ENCODE results near the gene SLC35D2.
"Not testable (repeated sequence)": the region's sequence is repeated elsewhere in the genome, so short reads cannot be mapped to it uniquely, and the experiment has no call there.

Gene SLC35D2

DNA sequence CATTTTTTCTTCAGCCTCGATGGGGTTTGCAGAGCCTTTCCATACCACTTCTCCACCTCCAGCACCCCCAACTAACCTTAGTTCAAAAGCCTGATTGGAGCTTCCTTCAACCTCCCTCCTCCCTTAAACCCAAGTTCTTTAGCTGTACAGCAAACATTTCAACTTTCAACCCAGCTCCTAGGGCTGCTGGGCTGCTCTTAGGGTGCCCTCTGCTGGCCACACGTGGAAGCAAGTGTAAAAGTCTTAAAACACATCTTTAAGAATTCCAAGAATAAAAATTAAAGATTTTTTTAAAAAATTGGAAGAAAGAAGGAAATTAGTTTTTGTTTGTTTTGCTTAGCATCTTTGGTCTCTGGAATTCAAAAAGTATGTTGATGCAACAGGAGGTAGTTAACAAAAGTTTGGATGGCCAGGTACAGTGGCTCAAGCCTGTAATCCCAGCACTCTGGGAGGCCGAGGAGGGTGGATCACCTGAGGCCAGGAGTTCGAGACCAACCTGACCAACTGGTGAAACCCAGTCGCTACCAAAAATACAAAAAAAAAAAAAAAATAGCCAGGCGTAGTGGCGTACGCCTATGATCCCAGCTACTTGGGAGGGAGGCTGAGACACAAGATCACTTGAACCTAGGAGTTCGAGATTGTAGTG, 66.1 kb downstream of the SLC35D2 start:
- peak in 2 of 3 experiments; percentile 21 to 41 for DNase-seq (ENCODE audit: low read depth in 3 of 3)

DNA sequence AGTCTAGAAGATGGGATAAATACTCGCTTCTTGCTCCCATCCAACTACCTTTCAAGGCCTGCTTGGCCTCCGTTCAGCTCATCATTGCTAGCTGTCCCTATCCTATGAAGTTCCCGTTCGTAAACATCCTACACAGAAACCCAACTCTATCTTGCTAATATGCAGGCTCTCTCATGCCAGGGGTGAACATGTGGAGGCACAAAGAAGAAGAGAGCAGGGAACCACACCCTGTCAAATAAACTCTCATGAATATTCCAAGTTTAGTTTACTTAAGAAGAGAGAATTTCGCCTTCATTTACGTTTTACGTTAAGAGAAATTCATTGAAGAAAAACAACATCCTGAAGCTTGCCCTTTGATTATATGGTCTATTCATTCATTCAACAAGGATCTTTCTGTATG, 73.7 kb downstream of the SLC35D2 start:
- no peak for DNase-seq (ENCODE audit: low read depth in 3 of 3)

GRCh38 chr9:96306958-96307357, 76.6 kb downstream of the SLC35D2 start:
- not testable (repeated sequence) for DNase-seq (ENCODE audit: low read depth in 3 of 3)

DNA sequence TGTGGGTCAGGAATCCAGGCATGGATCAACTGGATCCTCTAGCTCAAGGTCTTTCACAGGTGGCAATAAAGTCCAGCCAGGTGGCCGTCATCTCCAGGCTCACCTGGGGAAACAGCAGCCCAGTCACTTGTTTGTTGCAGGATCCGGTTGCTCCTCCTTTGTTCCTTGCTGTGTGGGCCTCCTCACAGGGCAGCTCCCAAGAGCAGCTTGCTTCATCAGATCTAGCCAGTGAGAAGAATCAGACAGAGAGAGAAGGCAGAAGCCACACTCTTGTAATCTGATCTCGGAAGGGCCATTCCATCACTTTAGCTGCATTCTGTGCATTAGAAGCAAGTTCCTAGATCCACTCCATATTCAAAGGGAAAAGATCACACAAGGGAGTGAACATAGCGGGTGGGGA, 78.3 kb downstream of the SLC35D2 start:
- no peak for DNase-seq (ENCODE audit: low read depth in 3 of 3)

DNA sequence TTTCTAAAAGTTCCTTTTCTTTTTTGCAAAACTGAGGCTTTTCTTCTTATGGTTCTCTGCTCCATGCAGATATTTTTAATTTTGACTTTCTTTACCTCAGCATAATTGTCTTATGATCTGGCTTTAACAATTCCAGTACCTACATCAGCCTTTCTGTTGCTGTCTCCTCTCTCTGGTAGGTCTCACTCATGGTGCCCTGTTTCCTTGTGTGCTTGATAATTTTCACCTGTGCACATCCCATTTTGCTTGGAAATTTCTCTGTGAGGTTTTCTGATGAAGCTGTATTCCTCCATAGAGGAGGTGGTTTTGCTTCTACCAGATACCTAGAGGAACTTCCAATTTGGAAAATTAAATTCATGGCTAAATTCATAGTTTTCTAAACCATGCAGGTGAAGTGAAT, 79.3 kb downstream of the SLC35D2 start:
- no peak for DNase-seq (ENCODE audit: low read depth in 3 of 3)

- no peak for DNase-seq (ENCODE audit: low read depth in 3 of 3)
Measured at GRCh38 chr9:96302021-96302420, 81.5 kb downstream of the SLC35D2 start, which contains the start of gene HSD17B3. HSD17B3 (minus strand) TSS chr9:96302176; CDS start chr9:96302104, 72 bp downstream.

GRCh38 chr9:96299823-96300222, 83.7 kb downstream of the SLC35D2 start:
- no peak for DNase-seq (ENCODE audit: low read depth in 3 of 3)

DNA sequence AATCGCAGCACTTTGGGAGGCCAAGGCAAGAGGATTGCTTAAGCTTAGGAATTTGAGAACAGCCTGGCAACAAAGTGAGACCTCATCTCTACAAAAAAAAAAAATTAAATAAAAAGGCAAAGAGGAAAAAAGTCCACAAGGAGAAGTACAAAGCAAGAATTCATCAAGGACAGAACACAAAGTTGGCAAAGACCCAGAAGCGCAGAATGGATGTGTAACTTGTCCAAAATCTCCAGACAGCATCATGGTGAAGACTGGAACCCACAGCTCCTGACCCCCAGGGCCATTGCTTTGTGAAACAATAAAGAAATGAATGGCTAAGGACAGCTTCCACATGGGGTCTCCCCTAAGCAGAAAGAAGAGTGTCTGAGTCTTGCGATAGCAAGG, 89.4 kb downstream of the SLC35D2 start:
- no peak for DNase-seq (ENCODE audit: low read depth in 3 of 3)

GRCh38 chr9:96293498-96294158, 89.9 kb downstream of the SLC35D2 start:
- no peak for DNase-seq (ENCODE audit: low read depth in 3 of 3)

DNA sequence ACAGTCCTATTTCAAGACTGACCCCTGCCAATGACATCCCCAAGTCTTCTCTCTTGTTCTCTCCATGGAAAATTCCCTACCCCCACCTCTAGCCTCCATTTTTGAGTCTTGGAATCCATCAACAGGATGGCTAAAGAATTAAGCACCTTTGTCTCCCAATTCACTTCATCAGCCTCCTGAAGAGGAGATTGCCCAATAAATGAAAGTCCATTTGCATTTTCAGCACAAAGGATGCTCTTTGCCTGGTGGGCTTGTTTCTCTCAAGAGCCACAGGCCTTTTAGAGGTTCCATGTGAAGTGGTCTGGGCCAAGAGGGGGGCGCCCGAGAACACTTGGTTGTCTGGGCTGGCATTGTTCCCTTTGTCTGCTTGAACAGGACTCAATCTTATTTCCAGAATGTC, 94.1 kb downstream of the SLC35D2 start:
- no peak for DNase-seq (ENCODE audit: low read depth in 3 of 3)

DNA sequence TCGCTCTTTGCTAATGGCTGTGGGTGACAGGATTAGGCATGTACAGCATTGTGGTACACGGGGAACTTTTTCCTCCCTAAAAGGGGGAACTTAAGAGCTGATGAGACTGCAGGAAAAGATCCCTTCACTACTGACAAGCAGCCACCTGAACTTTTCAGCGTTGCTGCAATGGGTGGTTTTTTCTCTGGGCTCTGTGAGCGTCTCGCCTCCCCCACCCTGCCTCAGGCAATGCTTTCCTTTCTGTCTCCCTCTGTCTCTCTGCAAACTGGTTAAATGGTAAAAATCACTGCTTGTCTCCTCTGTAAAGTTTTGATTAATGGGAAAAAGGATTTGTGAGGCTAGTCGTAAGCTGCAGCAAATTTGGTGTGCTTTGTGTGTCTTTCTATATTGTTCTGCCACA, 101.9 kb downstream of the SLC35D2 start:
- no peak for DNase-seq (ENCODE audit: low read depth in 3 of 3)

DNA sequence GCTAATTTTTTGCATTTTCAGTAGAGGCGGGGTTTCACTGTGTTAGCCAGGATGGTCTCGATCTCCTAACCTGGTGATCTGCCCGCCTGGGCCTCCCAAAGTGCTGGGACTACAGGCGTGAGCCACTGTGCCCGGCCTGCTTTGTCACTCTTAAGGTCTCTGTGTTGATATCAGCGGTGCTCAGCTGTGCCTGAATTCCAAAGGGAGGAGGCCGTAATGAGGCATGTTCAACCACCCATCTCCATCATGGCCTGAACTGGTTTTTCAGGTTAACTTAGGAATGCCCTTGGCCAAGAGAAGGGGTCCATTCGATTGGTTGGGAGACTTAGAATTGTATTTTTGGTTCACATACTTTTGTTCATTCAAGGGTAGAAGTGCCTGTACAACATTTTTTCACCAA, 103.6 kb downstream of the SLC35D2 start:
- DNase-seq (ENCODE audit: low read depth in 3 of 3): no peak

GRCh38 chr9:96274939-96275338, 108.6 kb downstream of the SLC35D2 start:
- DNase-seq (ENCODE audit: low read depth in 3 of 3): no peak
